ENCODE data around the gene GPC6.

GPC6 gene

GRCh38 chr13:93709506-93710244, 483.1 kb downstream of the GPC6 start:
- no peak for DNase-seq

GRCh38 chr13:93714171-93714570, 487.6 kb downstream of the GPC6 start:
- no peak for DNase-seq

- DNase-seq = no peak
Observed at GRCh38 chr13:93715866-93716265, 489.3 kb downstream of the GPC6 start.

GRCh38 chr13:93716623-93717022, 490.0 kb downstream of the GPC6 start:
- DNase-seq = no peak

- no peak for DNase-seq
Observed at GRCh38 chr13:93721483-93721882, 494.9 kb downstream of the GPC6 start.

- no peak for DNase-seq
Observed at GRCh38 chr13:93723316-93723715, 496.7 kb downstream of the GPC6 start.

GRCh38 chr13:93724187-93724586, 497.6 kb downstream of the GPC6 start:
- DNase-seq = no peak

GRCh38 chr13:93726173-93726957, 499.8 kb downstream of the GPC6 start:
- DNase-seq = no peak

- no peak for DNase-seq
Observed at GRCh38 chr13:93727211-93728141, 500.9 kb downstream of the GPC6 start.

- DNase-seq = no peak
Observed at GRCh38 chr13:93729383-93729782, 502.8 kb downstream of the GPC6 start.

- DNase-seq = no peak
Observed at GRCh38 chr13:93730780-93731179, 504.2 kb downstream of the GPC6 start.

- DNase-seq = no peak
Observed at GRCh38 chr13:93732186-93732585, 505.6 kb downstream of the GPC6 start.

- DNase-seq = no peak
Observed at GRCh38 chr13:93736081-93736480, 509.5 kb downstream of the GPC6 start.

- no peak for DNase-seq
Observed at GRCh38 chr13:93736909-93737308, 510.3 kb downstream of the GPC6 start.

GRCh38 chr13:93740334-93740733, 513.7 kb downstream of the GPC6 start:
- DNase-seq = no peak

GRCh38 chr13:93744033-93744432, 517.4 kb downstream of the GPC6 start:
- DNase-seq = no peak

- DNase-seq = no peak
Observed at GRCh38 chr13:93744886-93745285, 518.3 kb downstream of the GPC6 start.

- no peak for DNase-seq
Observed at GRCh38 chr13:93745884-93746283, 519.3 kb downstream of the GPC6 start.

GRCh38 chr13:93746589-93746988, 520.0 kb downstream of the GPC6 start:
- no peak for DNase-seq

- DNase-seq = no peak
Observed at GRCh38 chr13:93750676-93751075, 524.1 kb downstream of the GPC6 start.

- no peak for DNase-seq
Observed at GRCh38 chr13:93751117-93751516, 524.5 kb downstream of the GPC6 start.

GRCh38 chr13:93752541-93752940, 525.9 kb downstream of the GPC6 start:
- no peak for DNase-seq

- DNase-seq = no peak
Observed at GRCh38 chr13:93753639-93754038, 527.0 kb downstream of the GPC6 start.

Measured in CD4-positive, alpha-beta T cell treated with Interleukin-4 for 4 hours (primary cell).